Mammary epithelial cell (primary cell): ENCODE measurements around the gene BMAL1.

Experiments used
- EZH2 ChIP-seq: IDR thresholded peaks from 2 replicates; pipeline ENCODE4 v1.6.1; 2012; ENCODE audit warnings: low read length, inconsistent platforms, borderline replicate concordance
- TF ChIP-seq, protein P1 (sequence below), 2 donors: IDR thresholded peaks in 1 of 2; conservative IDR thresholded peaks in 1 of 2; 2 replicates each; pipeline ENCODE4 v1.5.1; 2011 to 2012; ENCODE audit warnings: inconsistent platforms in 2 of 2, low read length in 2 of 2, mild to moderate bottlenecking in 2 of 2, control low read depth in 1 of 2, low read depth in 1 of 2; ENCODE audit not compliant: insufficient read depth in 1 of 2; ENCODE audit errors: extremely low read depth in 1 of 2

GRCh38 chr11:13289081-13289480 is 11.5 kb downstream of the BMAL1 start:
- TF ChIP-seq, protein P1, sequence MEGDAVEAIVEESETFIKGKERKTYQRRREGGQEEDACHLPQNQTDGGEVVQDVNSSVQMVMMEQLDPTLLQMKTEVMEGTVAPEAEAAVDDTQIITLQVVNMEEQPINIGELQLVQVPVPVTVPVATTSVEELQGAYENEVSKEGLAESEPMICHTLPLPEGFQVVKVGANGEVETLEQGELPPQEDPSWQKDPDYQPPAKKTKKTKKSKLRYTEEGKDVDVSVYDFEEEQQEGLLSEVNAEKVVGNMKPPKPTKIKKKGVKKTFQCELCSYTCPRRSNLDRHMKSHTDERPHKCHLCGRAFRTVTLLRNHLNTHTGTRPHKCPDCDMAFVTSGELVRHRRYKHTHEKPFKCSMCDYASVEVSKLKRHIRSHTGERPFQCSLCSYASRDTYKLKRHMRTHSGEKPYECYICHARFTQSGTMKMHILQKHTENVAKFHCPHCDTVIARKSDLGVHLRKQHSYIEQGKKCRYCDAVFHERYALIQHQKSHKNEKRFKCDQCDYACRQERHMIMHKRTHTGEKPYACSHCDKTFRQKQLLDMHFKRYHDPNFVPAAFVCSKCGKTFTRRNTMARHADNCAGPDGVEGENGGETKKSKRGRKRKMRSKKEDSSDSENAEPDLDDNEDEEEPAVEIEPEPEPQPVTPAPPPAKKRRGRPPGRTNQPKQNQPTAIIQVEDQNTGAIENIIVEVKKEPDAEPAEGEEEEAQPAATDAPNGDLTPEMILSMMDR (conservative IDR thresholded peaks at IDR 0.05 in 1 of 2, IDR thresholded peaks at IDR 0.05 in 1 of 2; ENCODE audit: extremely low read depth in 1 of 2, insufficient read depth in 1 of 2, low read depth in 1 of 2, low read length in 2 of 2) = peak in 1 of 2 donors; percentile 6
- TF ChIP-seq EZH2 = no peak
